Suppressor macrophage treated with lipopolysaccharide for 4 hours (primary cell): ENCODE measurements around the gene RPL5.

Experiments used
- DNase-seq: peaks from one replicate; pipeline ENCODE4 v3.0.0-alpha.2; 2020

Gene RPL5

GRCh38 chr1:92820551-92820950 lies 11.3 kb upstream of the RPL5 start:
- no peak for DNase-seq

DNA sequence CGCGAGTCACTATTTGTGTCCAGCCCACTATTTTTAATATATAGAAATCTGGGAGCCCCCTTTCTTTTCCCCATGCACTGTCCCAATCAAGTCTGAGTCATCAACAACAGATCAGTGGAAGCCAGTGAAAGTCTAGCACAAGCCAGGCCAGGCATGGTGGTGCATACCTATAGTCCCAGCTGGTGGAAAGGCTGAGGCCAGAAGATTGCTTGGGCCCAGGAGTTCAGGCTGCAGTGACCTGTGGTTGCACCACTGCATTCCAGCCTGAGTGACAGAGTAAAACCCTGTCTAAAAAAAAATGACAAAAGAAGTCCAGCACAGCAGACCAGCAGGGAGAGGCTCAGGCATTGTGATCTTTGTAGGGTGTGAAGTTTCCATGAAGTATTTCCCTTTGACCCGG lies 9.0 kb upstream of the RPL5 start:
- DNase-seq, result peak; percentile 25

GRCh38 chr1:92826792-92827191 lies 5.0 kb upstream of the RPL5 start:
- no peak for DNase-seq

DNA sequence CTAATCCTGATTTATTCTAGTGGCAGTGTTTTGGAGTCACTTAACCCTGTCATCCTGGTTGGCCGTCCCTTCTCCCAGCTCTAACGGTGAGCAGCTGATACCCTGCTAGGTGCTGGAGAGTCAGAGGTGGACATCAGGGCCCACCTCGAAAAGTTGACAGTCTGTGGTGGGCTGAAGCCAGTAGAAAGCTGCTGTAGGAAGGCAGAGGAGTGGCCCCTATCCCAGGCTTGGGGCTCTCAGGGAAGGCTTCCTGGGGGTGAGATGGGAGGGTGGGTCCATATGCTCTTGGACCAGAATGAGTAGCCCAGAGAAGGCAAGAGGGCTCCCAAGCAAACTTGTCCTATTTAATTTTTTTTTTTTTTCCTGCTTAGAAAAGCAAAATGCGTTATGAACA lies 475 bp upstream of the RPL5 start:
- no peak for DNase-seq

GRCh38 chr1:92832537-92833114 lies 786 bp downstream of the RPL5 start:
- DNase-seq, result peak; percentile 24

DNA sequence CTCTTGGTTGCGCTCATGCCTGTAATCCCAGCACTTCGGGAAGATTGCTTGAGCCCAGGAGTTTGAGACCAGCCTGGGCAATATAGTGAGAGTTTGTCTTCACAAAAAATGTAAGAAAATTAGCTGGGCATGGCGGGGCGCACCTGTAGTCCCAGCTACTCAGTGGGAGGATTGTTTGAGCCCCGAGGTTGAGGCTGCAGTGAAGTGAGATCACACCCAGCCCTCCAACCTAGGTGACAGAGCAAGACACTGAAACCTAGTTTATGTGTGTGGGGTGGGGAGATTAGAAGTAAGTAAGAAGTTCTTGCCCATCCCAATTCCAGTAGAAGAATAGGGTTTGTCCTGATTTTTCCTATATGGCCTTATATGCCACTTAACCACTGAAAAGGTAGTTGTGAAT lies 2.0 kb downstream of the RPL5 start:
- no peak for DNase-seq

DNA sequence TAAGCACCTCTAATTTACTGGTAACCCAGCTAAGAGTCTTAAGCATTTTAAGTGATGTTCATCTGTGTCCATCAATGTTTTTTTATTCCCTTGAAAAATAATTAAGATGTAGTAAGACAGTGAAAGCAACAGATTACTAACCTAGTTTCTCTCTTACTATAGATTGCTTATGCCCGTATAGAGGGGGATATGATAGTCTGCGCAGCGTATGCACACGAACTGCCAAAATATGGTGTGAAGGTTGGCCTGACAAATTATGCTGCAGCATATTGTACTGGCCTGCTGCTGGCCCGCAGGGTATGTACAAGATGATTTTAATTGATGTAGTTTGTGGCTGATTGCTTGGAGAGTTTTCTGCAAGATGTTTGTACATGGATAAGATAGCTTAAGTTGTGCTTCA lies 2.8 kb downstream of the RPL5 start:
- DNase-seq, result no peak

DNA sequence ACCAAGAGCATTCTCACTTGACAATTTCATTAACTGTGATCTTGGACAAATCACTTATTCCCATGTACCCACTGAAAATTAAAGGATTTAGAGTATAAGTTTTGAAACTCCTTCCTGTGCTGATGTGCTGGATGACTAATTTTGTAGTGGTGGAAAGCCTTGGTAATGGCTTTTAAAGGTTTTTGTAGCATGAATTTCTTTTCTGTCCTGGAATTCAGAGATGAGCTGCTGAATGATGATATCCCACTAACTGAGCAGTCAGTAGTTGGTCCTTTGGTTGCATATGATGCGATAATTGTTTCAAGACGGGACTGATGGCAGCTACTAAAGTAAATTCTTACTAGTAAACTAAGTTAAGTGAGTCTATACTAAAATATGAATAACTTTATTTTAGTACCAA lies 5.2 kb downstream of the RPL5 start:
- no peak for DNase-seq

- DNase-seq, result no peak
Measured at GRCh38 chr1:92838519-92838918, 6.7 kb downstream of the RPL5 start.

DNA sequence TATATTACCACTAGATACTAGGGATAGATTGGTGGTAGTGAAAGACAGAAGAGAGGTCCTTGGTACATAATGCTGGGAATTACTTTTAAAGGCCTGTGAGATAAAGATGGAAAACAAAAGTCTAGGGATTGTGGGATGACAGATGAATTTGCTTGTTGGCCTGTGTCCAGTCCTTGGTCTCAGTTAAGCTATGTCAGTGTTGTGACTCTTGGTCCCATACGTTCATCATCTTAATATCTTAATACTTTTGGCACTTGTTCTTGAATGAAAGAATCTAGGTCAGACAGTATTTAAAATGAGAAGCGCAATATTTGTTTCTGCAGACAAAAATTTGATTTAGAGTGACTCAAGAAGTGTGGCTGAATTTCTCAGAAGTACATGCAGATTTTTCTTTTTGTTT lies 7.6 kb downstream of the RPL5 start:
- no peak for DNase-seq

- no peak for DNase-seq
Measured at GRCh38 chr1:92840600-92840999, 8.8 kb downstream of the RPL5 start.

DNA sequence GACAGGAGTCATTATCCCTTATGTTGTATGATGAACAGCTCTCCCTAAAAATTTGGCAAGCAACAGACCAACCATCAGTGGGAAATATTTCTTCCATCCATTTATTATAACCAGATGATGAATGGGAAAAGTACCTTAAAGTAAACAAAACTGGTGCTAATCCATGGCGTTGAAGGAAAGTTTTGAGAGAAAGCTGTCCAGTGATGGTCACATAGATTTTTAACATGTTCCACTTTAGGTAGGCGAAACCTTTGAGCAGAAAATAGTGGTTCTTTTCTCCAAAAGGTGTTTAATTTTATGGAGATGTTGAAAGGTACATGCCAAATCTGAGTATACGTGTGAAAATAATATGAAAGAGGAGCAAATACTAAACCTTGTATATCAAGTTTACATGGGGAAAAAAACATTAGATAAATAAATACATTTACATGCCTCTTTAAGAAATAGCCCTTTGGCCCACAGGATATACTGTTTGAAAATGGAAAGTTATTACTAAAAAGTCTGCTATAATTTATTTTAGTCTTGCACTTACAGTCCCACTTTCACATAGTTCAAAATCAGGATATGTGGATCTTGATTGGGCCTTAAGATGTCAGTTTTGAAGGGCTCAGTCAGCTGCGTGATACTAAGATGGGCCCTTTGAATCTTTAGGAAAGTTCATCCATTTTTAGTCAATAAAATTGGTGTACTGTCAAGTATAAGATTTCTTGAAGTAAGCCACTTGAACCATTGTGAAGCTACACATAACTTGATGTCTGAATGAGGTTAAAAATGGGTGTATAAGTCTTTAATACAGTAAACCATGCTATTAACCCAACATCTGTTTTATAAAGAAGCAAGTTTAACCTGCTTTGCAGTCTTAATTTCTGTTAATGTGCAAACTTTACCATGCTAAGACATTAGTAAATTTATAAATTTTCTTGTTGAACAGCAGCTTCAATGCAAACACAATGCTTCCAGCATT lies 10.5 kb downstream of the RPL5 start:
- DNase-seq, result no peak

DNA sequence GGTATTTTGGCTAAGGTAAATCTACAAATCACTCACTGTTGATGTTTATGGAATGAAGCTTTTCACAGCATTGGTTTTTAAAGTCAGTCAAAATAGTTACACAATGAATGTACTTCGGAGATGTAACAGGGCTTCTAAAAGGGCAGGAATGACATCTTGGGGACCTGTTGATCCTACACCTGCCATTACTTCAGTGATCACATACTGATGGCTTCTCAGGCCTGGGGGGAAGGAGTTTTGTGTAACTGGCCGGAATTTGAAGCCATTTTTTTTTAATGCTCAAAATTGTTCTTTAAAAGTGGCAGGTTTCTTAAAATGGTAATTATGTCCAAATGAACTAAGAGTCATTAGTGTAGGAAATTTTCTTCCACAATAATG lies 11.2 kb downstream of the RPL5 start:
- no peak for DNase-seq

GRCh38 chr1:92843429-92844352 lies 11.9 kb downstream of the RPL5 start:
- DNase-seq, result no peak

DNA sequence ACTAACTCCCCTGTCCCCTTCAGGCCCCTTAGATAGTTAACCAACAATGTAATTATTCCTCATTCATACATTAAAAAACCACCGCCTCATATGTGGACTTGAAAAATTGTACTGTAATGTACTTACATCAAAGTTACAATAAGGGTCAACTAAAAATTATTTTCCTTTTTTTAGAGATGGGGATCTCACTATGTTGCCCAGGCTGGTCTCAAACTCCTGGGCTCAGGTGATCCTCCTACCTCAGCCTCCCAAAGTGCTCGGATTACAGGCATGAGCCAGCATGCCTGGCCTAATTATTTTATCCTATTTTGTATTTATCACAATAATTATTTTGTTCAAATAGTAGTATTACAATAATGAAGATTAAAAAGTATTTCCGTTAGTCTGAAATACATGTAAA lies 12.6 kb downstream of the RPL5 start:
- DNase-seq, result no peak

GRCh38 chr1:92845908-92846307 lies 14.1 kb downstream of the RPL5 start:
- DNase-seq, result no peak

- DNase-seq, result no peak
Measured at GRCh38 chr1:92848201-92848600, 16.4 kb downstream of the RPL5 start.

GRCh38 chr1:92850019-92850418 lies 18.2 kb downstream of the RPL5 start:
- DNase-seq, result no peak

DNA sequence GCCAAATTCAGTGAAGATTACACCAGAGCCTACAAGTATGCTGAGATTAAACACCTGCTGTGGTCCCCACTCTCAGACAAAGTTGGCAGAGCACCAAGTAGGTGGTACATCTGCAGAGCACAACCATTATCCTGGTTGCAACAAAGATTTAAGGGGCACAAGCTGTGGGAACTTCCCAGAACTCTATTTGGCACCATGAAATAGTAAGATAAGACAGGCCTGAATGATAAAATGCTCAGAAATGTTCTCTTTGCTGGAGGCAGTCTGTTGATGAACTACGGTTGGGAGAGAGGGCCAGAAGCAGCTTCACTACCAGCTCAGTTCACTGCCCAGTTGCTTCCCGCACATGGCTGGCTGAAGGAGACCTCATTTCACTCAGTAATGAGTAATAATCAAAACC lies 19.9 kb downstream of the RPL5 start:
- DNase-seq, result no peak

DNA sequence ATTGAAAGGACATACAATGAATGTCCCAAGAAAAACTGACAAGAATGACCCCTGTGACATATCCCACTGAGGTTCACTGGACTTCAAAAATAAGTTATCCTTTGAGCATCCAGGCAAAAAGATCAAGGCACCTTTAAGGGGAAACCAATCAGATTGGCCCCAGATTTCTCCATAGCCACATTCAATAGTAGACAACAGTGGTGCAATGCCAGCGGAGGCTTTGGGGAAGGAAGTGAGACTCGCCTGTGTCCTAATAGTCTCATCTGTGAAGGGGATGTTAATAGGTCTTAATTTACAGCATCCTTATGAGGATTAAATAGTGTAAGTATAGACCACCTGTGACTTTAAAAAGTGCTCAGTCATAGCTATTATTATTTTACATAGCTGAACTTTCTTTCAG lies 21.5 kb downstream of the RPL5 start:
- DNase-seq, result peak; percentile 70

GRCh38 chr1:92854101-92854785 lies 22.4 kb downstream of the RPL5 start:
- DNase-seq, result peak; percentile 38

DNA sequence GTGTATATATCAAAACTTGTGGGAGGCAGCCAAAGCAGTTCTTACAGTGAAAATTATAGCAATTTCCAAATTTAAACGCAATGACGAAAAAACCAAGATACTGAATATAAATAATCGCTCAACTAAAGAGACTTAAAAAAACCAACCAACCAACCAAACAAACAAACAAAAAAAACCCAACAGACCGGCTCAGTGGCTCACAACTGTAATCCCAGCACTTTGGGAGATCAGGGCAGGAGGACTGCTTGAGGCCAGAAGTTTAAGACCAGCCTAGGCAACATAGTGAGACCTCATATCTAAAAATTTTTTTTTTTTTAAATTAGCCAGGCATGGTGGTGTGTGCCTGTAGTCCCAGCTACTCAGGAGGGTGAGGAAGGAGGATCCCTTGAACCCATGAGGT lies 23.4 kb downstream of the RPL5 start:
- DNase-seq, result no peak

DNA sequence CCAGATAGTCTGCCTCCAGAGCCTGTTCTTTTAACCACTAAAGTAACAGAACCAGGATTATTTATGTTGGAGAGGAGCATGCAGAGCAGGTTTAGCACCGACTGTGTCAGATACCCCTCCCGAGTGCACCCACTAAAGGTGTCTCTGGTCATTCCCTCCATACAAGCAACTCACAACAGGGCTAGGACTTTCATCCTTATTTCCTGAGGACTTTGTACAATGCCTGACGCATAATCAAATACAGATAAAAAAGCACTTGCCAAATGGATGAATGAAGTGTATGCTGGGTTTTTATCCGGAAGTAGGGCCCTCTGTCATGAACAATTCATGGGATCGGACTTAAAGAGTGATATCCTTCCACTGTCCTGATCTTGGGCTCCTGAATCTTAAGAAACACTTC lies 26.0 kb downstream of the RPL5 start:
- DNase-seq, result no peak
